ENCODE measurements around the gene TCTN1.

GRCh38 chr12:110600254-110600653 lies 13.7 kb upstream of the TCTN1 start:
- no peak for TF ChIP-seq EZH2phosphoT487 (IDR thresholded peaks at IDR 0.05; ENCODE audit: borderline replicate concordance, low read length)
- peak; percentile 85 for TF ChIP-seq CTCF (conservative IDR thresholded peaks at IDR 0.05; ENCODE audit: low read depth, low read length)
